MG63 (cell line): Measurements from ENCODE around the gene MTA1. TPM values are rescaled to one million over a fixed set of nuclear protein-coding genes. Genes with fewer than 3 reads are reported as not detected.

Experiments used
- DNase-seq: peaks from one replicate; pipeline ENCODE4 v3.0.0-alpha.2; 2020
- H3K27me3 ChIP-seq: fragments of 250-450 bp; sonication (Bioruptor Pico); 2 replicates; pipeline ENCODE4 v1.5.1; 2020; ENCODE audit warnings: mild to moderate bottlenecking, moderate library complexity
- H3K36me3 ChIP-seq: fragments of 250-450 bp; sonication (Bioruptor Pico); 2 replicates; pipeline ENCODE4 v1.5.1; 2020; ENCODE audit warnings: mild to moderate bottlenecking, moderate library complexity
- H3K4me3 ChIP-seq: fragments of 250-450 bp; sonication (Bioruptor Pico); 2 replicates; pipeline ENCODE4 v1.5.1; 2020; ENCODE audit warnings: mild to moderate bottlenecking, moderate library complexity
- H3K9me3 ChIP-seq: fragments of 250-450 bp; sonication (Bioruptor Pico); 2 replicates; pipeline ENCODE4 v1.5.1; 2020; ENCODE audit warnings: mild to moderate bottlenecking, moderate library complexity
- total RNA-seq: library from RNA; depleted of rRNA; stranded (reverse); fragments of >200 nt; shearing (Covaris generic); gene quantifications from 2 replicates; pipeline ENCODE4 v1.2.3, GENCODE V29; 2014; ENCODE audit warnings: low replicate concordance

Gene MTA1
- total RNA-seq, 1 experiment from 2014 or later = 46.5 TPM

- Histone ChIP-seq H3K9me3 (no peaks in the 10 kb centered on the region), H3K36me3 (no peaks in the 10 kb centered on the region), H3K4me3 (peak overlapping the region; percentile 31), H3K27me3 (no peaks in the 10 kb centered on the region)
- no peak for DNase-seq
These were observed 3.9 kb upstream of the MTA1 start for GRCh38 chr14:105415481-105416428.

DNA sequence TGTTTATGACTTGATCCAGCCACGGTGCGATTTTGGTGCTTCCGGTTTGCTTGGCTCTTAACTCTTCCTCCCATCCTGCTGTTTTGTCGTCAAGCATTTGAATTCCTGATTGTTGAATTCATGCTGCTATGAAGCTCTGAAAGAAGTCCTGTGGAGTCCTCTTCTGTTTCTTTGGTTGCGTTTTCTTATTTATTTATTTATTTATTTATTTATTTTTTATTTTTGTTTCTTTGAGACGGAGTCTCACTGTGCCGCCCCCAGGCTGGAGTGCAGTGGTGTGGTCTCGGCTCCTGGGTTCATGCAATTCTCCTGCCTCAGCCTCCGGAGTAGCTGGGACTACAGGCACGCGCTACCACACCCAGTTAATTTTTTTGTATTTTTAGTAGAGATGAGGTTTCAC is 3.0 kb upstream of the MTA1 start:
- no peak for DNase-seq
- H3K27me3 ChIP-seq = no peaks in the 10 kb centered on the region

GRCh38 chr14:105417690-105418121 is 1.9 kb upstream of the MTA1 start:
- no peak overlapping the region for H3K4me3 ChIP-seq
- no peak for DNase-seq
- H3K36me3 ChIP-seq = no peaks in the 10 kb centered on the region; the same call in 1 of the 2 replicates
- H3K9me3 ChIP-seq = no peaks in the 10 kb centered on the region
- H3K27me3 ChIP-seq = no peaks in the 10 kb centered on the region

More for the DNA sequence above, 3.0 kb upstream of the MTA1 start:
- Histone ChIP-seq H3K4me3 (no peak overlapping the region), H3K9me3 (no peaks in the 10 kb centered on the region), H3K36me3 (no peaks in the 10 kb centered on the region; the same call in 1 of the 2 replicates)

- no peaks in the 10 kb centered on the region; the same call in 1 of the 2 replicates for H3K36me3 ChIP-seq
- H3K9me3 ChIP-seq = no peaks in the 10 kb centered on the region
- peak overlapping the region; percentile 55 for H3K4me3 ChIP-seq
- no peak for DNase-seq
- no peaks in the 10 kb centered on the region for H3K27me3 ChIP-seq
These were observed 1.1 kb upstream of the MTA1 start for GRCh38 chr14:105418269-105419194.

DNA sequence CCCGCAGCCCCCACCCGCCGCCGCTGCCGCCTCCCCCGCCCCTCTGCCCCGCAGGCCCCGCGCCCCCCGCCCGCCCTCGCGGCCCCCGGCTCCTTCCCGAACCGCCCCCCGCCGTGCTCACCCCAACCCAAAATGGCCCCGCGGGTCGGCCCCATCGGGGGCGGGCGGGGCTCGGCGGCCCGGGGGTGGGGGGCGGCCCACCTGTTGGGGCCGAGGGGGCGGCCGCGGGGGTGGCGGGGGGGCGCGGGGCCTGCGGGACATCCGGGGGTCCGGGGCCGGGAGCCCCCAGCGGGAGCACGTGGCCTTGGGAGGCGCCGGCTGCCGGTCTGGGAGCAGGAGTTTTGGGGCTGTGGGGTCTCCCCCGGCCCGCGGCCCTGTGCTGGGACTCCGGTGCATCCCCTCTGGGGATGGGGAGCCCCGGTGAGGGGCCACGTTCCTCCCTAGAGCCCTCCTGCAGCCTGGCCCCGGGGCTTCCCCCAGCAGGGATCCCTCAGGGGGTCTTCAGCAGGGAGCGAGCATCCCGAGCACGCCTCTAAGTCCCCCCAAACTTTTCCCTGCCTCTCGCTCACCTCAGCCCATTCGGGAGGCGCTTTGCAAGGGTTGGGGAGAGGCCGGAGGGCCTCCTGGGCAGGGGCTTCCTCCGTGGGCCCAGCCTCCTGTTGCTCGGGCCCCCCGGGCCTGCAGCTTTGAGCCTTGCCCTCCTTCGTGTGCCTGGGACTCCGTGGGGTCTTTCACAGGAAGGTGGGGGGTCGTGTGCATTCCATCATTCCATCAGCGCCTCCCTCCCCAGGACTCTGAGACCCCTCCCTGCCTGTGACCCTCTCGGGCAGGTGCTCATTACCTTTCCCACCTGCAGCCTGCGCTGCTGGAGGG is 710 bp downstream of the MTA1 start:
- Histone ChIP-seq H3K36me3 (no peaks in the 10 kb centered on the region; the same call in none of the 2 replicates), H3K9me3 (no peaks in the 10 kb centered on the region), H3K4me3 (peak overlapping the region; percentile 64), H3K27me3 (no peaks in the 10 kb centered on the region)
- DNase-seq = no peak

DNA sequence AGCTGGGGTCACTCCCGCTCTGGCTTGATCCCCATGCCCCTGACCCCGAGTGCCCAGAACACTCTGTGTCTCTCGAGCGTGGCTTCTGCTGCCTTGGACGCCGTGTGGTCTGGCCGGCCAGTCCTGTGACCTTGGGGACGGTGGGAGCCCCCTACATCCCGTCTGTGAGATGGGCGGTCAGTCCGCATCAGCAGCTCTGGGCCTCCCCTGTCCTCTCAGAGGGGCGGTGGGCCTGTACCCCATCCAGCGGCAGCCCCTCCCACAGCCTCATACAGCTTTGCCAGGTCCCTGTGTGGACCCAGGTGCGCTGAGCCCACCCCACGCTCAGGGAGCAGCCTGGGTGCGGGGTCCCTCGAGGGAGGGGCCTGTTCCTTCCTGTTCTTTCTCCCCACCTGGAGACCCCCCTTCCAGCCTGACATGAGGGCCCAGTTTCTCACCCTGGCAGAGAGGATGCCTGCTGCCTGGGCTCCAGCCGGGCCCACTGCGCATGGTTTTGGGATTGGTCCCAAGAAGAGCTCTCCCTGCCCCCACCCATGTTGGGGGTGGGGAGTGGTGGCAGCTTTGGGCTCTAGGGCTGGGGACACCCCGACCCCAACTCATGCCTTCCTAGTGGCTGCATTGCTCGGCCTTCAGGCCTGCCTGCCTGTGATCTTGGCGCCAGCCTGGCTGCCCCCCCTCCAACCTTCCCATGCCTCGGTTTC is 1.5 kb downstream of the MTA1 start:
- Histone ChIP-seq H3K9me3 (no peaks in the 10 kb centered on the region), H3K36me3 (no peaks in the 10 kb centered on the region; the same call in none of the 2 replicates), H3K27me3 (no peaks in the 10 kb centered on the region), H3K4me3 (peak overlapping the region; percentile 64)
- no peak for DNase-seq

- Histone ChIP-seq H3K9me3 (no peaks in the 10 kb centered on the region), H3K36me3 (no peaks in the 10 kb centered on the region; the same call in none of the 2 replicates), H3K4me3 (peak overlapping the region; percentile 64), H3K27me3 (no peaks in the 10 kb centered on the region)
- DNase-seq = no peak
These were observed 2.3 kb downstream of the MTA1 start for GRCh38 chr14:105421723-105422615.

DNA sequence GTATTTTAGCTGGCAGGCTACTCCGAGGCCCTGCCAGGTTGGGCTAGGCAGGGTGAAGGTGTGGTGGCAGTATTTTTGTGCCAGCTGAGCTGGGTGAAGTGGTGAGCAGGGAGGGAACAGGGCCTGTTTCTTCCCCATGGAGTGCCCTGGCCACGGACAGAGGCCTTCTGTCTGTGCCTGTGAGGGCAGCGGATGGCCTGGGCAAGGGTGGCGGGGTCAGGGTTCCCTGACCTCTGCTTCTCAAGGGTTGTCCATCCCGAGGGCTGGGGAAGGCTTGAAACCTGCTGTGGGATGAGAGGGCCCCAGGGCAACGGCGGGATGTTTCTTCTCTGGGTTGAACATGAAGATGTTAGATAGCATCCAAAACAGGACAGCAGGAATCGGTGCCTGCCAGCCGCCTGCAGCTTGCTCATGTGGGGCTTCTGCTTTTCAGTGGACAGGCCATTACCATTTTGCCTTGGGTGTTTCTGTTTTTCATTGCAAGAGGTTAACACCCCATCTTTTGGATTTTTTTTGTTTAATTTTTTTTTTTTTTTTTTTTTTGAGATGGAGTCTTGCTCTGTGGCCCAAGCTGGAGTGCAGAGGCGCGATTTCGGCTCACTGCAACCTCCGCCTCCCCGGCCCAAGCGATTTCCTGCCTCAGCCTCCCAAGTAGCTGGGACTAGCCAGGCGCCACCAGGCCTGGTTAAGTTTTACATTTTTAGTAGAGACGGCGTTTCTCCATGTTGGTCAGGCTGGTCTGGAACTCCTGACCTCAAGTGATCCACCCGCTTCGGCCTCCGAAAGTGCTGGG is 3.3 kb downstream of the MTA1 start:
- Histone ChIP-seq H3K36me3 (no peaks in the 10 kb centered on the region; the same call in none of the 2 replicates), H3K9me3 (no peaks in the 10 kb centered on the region), H3K4me3 (no peak overlapping the region), H3K27me3 (no peaks in the 10 kb centered on the region)
- DNase-seq = no peak

GRCh38 chr14:105423488-105424195 is 4.0 kb downstream of the MTA1 start:
- DNase-seq = no peak
- H3K9me3 ChIP-seq = no peaks in the 10 kb centered on the region
- no peak overlapping the region for H3K4me3 ChIP-seq
- no peaks in the 10 kb centered on the region for H3K27me3 ChIP-seq
- H3K36me3 ChIP-seq = no peaks in the 10 kb centered on the region; the same call in none of the 2 replicates

- peaks cover 1% of the 10 kb centered on the region for H3K36me3 ChIP-seq
- no peaks in the 10 kb centered on the region for H3K27me3 ChIP-seq
- no peaks in the 10 kb centered on the region for H3K9me3 ChIP-seq
- H3K4me3 ChIP-seq = no peak overlapping the region
- DNase-seq = no peak
These were observed 5.2 kb downstream of the MTA1 start for GRCh38 chr14:105424861-105425260.

DNA sequence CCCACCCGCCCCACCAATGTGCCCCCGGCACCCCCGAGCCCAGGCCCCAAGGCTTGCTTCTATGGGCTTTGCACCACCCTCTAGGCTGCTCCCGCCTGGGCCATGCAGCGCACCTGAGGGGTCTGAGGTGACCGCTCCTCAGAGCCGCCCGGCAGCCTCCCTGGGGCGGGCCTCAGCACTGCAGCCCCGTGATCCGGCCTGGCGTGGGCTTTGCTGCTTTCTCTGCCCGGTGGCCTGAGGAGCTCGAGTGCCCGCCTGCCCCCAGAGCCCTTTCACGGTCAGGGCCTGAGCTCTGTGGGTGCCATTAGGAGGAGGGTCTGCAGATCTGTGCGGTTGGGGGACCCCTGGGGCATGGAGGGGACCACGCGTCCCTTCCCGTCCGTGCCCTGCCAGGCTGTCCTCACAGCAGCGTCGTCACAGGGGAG is 6.2 kb downstream of the MTA1 start:
- Histone ChIP-seq H3K36me3 (peaks cover 9% of the 10 kb centered on the region), H3K4me3 (no peak overlapping the region), H3K27me3 (no peaks in the 10 kb centered on the region), H3K9me3 (no peaks in the 10 kb centered on the region)
- no peak for DNase-seq

- Histone ChIP-seq H3K27me3 (no peaks in the 10 kb centered on the region), H3K4me3 (no peak overlapping the region), H3K9me3 (peaks cover 4% of the 10 kb centered on the region; the same call in 1 of the 2 replicates), H3K36me3 (peaks cover 16% of the 10 kb centered on the region)
- no peak for DNase-seq
These were observed 6.9 kb downstream of the MTA1 start for GRCh38 chr14:105426416-105427130.

DNA sequence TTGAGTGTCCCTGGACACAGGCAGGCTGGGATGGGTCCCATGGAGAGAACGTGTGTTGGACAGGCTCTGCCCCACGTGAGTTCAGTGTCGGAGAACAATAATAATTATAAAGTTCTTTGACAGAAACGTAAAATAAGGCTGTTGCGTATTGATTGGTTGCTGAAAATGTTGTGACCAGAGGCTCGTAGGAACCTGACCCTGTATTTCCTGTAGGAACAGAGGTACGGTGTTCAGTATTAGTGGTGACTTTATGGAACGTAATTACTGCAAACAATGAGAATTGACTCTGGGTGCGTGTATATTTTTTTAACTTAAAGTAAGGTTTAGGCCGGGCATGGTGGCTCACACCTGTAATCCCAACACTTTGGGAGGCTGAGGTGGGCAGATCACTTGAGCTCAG is 7.8 kb downstream of the MTA1 start:
- no peak for DNase-seq
- Histone ChIP-seq H3K36me3 (peaks cover 19% of the 10 kb centered on the region), H3K27me3 (no peaks in the 10 kb centered on the region), H3K9me3 (peaks cover 4% of the 10 kb centered on the region; the same call in 1 of the 2 replicates), H3K4me3 (no peak overlapping the region)
